HEK293T (cell line): Measurements from ENCODE around the gene DZIP1L.

Source experiments
- CTCF ChIA-PET: fragments of 350-600 bp; formaldehyde crosslinking; extraction: SDS; loops from one replicate; lab custom pipeline; 2021; ENCODE audit warnings: antibody characterized with exemption, inconsistent platforms; lab: Yijun Ruan, JAX
- POLR2A ChIA-PET: fragments of 350-600 bp; formaldehyde crosslinking; extraction: SDS; loops from one replicate; lab custom pipeline; 2020; ENCODE audit warnings: antibody characterized with exemption, inconsistent platforms; lab: Yijun Ruan, JAX
- DNase-seq: peaks from one replicate; pipeline ENCODE4 v3.0.0; 2012; ENCODE audit warnings: mixed read lengths; ENCODE audit errors: extremely low spot score
- ARNT ChIP-seq: fragments of 450-650 bp; IDR thresholded peaks from 2 replicates; pipeline ENCODE4 v1.6.1; 2017; ENCODE audit warnings: mild to moderate bottlenecking
- BHLHE40 ChIP-seq: fragments of 450-650 bp; IDR thresholded peaks from 2 replicates; pipeline ENCODE4 v1.6.1; 2016; ENCODE audit warnings: mild to moderate bottlenecking, moderate library complexity, borderline replicate concordance
- CTBP1 ChIP-seq: fragments of 450-650 bp; IDR thresholded peaks from 2 replicates; pipeline ENCODE4 v1.6.1; 2016; ENCODE audit warnings: borderline replicate concordance
- ELF4 ChIP-seq: fragments of 450-650 bp; IDR thresholded peaks from 2 replicates; pipeline ENCODE4 v1.6.1; 2017; ENCODE audit warnings: antibody characterized with exemption
- FOXA1 ChIP-seq: fragments of 450-650 bp; IDR thresholded peaks from 2 replicates; pipeline ENCODE4 v1.6.1; 2016; ENCODE audit warnings: mild to moderate bottlenecking
- FOXK2 ChIP-seq: fragments of 450-650 bp; IDR thresholded peaks from 2 replicates; pipeline ENCODE4 v1.6.1; 2016; ENCODE audit warnings: mild to moderate bottlenecking
- FOXM1 ChIP-seq: fragments of 450-650 bp; IDR thresholded peaks from 2 replicates; pipeline ENCODE4 v1.6.1; 2017; ENCODE audit warnings: mild to moderate bottlenecking, borderline replicate concordance
- HDGF ChIP-seq: fragments of 450-650 bp; IDR thresholded peaks from 2 replicates; pipeline ENCODE4 v1.6.1; 2017; ENCODE audit warnings: antibody characterized with exemption, borderline replicate concordance
- L3MBTL2 ChIP-seq: fragments of 450-650 bp; conservative IDR thresholded peaks from 2 replicates; pipeline ENCODE4 v1.6.1; 2016; ENCODE audit warnings: mild to moderate bottlenecking
- LEF1 ChIP-seq: fragments of 450-650 bp; IDR thresholded peaks from 2 replicates; pipeline ENCODE4 v1.6.1; 2017; ENCODE audit warnings: mild to moderate bottlenecking, borderline replicate concordance
- NFRKB ChIP-seq: fragments of 450-650 bp; IDR thresholded peaks from 2 replicates; pipeline ENCODE4 v1.6.1; 2016; ENCODE audit warnings: mild to moderate bottlenecking, moderate library complexity
- PKNOX1 ChIP-seq: fragments of 450-650 bp; IDR thresholded peaks from 2 replicates; pipeline ENCODE4 v1.6.1; 2016
- SP1 ChIP-seq: fragments of 450-650 bp; IDR thresholded peaks from 2 replicates; pipeline ENCODE4 v1.6.1; 2017
- SUZ12 ChIP-seq: fragments of 450-650 bp; IDR thresholded peaks from 2 replicates; pipeline ENCODE4 v1.6.1; 2016; ENCODE audit warnings: mild to moderate bottlenecking
- TARDBP ChIP-seq: fragments of 450-650 bp; IDR thresholded peaks from 2 replicates; pipeline ENCODE4 v1.6.1; 2016
- ZNF384 ChIP-seq: fragments of 450-650 bp; IDR thresholded peaks from 2 replicates; pipeline ENCODE4 v1.6.1; 2016

DZIP1L gene

DNA sequence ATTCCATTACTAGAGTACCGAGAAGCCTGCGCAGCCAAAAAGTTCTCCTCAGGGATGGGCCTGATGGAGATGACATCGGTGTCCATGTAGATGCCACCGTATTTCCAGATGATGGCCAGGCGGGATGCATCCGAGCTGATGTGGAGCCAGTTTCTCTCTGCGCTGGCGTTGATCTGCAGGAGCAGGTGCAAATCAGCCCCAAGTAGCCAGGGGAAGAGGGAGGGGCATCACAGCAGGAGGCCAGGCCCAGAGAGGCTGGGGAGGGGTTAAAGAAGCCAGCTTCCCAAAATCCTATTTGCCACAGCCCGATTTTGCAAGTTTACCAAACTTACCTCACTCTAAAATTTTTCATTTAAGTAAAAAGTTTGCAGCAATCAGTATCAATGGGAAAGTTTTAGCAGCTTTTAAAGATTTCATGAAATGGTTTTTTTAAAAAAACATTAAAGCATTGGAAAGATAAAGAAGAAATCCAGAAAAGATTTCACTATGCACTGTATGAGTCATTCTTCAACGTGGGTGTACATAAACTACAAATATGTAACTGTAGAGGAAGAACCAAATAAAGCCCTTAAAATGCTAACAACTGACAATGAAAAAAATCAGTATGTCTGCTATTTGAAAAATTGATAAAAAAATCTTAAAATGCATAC lies 9.4 kb upstream of the DZIP1L start:
- TF ChIP-seq CTBP1 = no peak
- TF ChIP-seq L3MBTL2 = no peak
- TF ChIP-seq PKNOX1 = no peak
- TF ChIP-seq FOXA1 = no peak
- TF ChIP-seq SP1 = no peak
- TF ChIP-seq ARNT = no peak
- CTCF ChIA-PET = interaction anchor here (0.7 kb wide), 1 partner anchor 9 kb away, joined by 3 read pairs; the partner anchor contains the start of gene DZIP1L
- no peak for DNase-seq
- POLR2A ChIA-PET = interaction anchor here (1.6 kb wide), 1 partner anchor 9 kb away, joined by 8 read pairs; the partner anchor contains the start of gene DZIP1L

DNA sequence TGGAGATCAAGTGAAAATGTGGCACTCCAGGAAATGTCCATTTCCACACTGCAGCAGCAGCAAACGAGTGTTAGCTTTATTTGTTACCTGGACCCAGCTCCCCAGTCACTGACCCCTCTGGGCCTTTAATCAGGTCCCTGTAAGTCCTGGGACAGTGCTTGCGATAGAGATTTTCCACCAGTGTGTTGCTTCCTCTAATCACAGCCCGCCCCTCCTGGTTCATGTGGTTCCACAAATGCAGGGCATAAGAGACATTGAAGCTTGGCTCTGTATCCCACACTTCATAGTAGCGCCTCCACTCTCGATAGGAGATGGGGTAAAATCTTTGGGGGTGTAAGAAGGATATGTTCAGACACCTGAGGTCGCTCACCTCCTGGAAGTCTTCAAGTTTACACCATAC lies 8.8 kb upstream of the DZIP1L start:
- DNase-seq = no peak
- CTCF ChIA-PET = no interaction called here
- POLR2A ChIA-PET = interaction anchor here (1.2 kb wide), 1 partner anchor 9 kb away, joined by 6 read pairs; the partner anchor contains the start of gene DZIP1L
- no peak for TF ChIP-seq PKNOX1
- no peak for TF ChIP-seq SP1
- TF ChIP-seq FOXK2 = no peak
- no peak for TF ChIP-seq SUZ12
- TF ChIP-seq NFRKB = no peak
- TF ChIP-seq ZNF384 = no peak
- no peak for TF ChIP-seq CTBP1
- TF ChIP-seq FOXA1 = no peak
- no peak for TF ChIP-seq TARDBP
- TF ChIP-seq L3MBTL2 = no peak
- TF ChIP-seq ARNT = no peak
- TF ChIP-seq LEF1 = no peak
- no peak for TF ChIP-seq ELF4
- TF ChIP-seq HDGF = no peak
- TF ChIP-seq FOXM1 = no peak
- TF ChIP-seq BHLHE40 = no peak

GRCh38 chr3:138119423-138119766 lies 4.0 kb upstream of the DZIP1L start:
- TF ChIP-seq CTBP1 (no peak), SP1 (no peak), TARDBP (no peak), ELF4 (no peak), SUZ12 (no peak), ZNF384 (no peak), ARNT (no peak), NFRKB (no peak), BHLHE40 (no peak), L3MBTL2 (no peak), LEF1 (no peak), FOXA1 (no peak), HDGF (no peak), FOXK2 (no peak), FOXM1 (no peak), PKNOX1 (no peak)
- DNase-seq = no peak
- POLR2A ChIA-PET = interaction anchor here (1.2 kb wide), 1 partner anchor 55 kb away, joined by 3 read pairs; the partner anchor contains the start of gene DBR1
- CTCF ChIA-PET = interaction anchor here (0.7 to 2.7 kb wide), 5 partner anchors 13 to 148 kb away, joined by 3 to 21 read pairs (median 3); partner anchors contain the start of gene A4GNT

GRCh38 chr3:138118612-138119422 lies 3.4 kb upstream of the DZIP1L start:
- TF ChIP-seq LEF1 (no peak), FOXA1 (no peak), ZNF384 (no peak)
- DNase-seq = peak; percentile 71
- POLR2A ChIA-PET = interaction anchor here (1.2 kb wide), 1 partner anchor 56 kb away, joined by 3 read pairs; the partner anchor contains the start of gene DBR1
- CTCF ChIA-PET = interaction anchor here (0.7 to 2.7 kb wide), 11 partner anchors 9 to 148 kb away, joined by 3 to 21 read pairs (median 4); partner anchors contain the start of gene A4GNT

DNA sequence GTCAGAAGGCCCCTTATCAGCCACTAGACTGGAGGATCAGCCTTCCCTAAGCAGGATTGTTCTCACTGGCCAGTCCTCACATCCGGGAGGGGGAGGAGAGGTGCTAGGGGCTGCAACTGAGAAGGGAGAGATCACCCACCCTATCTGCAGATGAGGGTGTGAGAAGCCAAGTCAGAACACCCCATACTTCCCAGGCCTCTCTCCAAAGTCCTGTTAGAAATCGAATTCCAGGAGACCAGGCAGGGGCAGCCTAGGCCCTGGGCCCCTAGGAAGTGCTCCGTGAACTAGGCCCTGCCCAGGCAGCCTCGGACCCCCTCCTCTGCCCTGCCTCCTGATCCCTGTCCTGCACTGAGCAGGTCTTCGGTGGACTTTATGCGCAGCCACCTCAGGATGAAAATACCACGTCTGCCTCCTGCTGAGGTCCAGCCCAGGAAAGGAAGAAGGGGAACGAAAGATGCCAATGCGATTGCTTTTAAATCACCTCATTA lies 933 bp downstream of the DZIP1L start:
- TF ChIP-seq L3MBTL2 = no peak
- no peak for TF ChIP-seq PKNOX1
- TF ChIP-seq ZNF384 = no peak
- TF ChIP-seq TARDBP = no peak
- no peak for TF ChIP-seq SP1
- no peak for TF ChIP-seq FOXM1
- TF ChIP-seq NFRKB = no peak
- TF ChIP-seq FOXK2 = no peak
- TF ChIP-seq FOXA1 = no peak
- TF ChIP-seq SUZ12 = no peak
- CTCF ChIA-PET = no interaction called here
- POLR2A ChIA-PET = no interaction called here
- peak; percentile 35 for DNase-seq
